Peyer's patch (tissue), 4 donors: ENCODE results near the gene ACSF2.

ENCODE experiments used
- CTCF ChIP-seq, 6 experiments: fragments of 450-650 bp in 4 of 6; fragments of 200-600 bp in 2 of 6; sonication (generic) in 1 of 6; IDR thresholded peaks; one replicate each; pipeline ENCODE4 v1.5.1; 2017 to 2019; ENCODE audit warnings: antibody characterized with exemption in 6 of 6, mild to moderate bottlenecking in 3 of 6, moderate library complexity in 1 of 6
- POLR2A ChIP-seq, 2 donors: fragments of 450-650 bp; IDR thresholded peaks; one replicate each; pipeline ENCODE4 v1.5.1; 2017; ENCODE audit warnings: antibody characterized with exemption in 2 of 2, mild to moderate bottlenecking in 2 of 2, moderate library complexity in 2 of 2

GRCh38 chr17:50460831-50461526, 35.0 kb downstream of the ACSF2 start:
- TF ChIP-seq CTCF (IDR thresholded peaks at IDR 0.05): no peak
- no peak for TF ChIP-seq POLR2A (IDR thresholded peaks at IDR 0.05)
